ENCODE measurements around the gene GARIN5A.

- TF ChIP-seq CTCF (conservative IDR thresholded peaks at IDR 0.05; ENCODE audit: low read depth, low read length) (no peak), EZH2 (IDR thresholded peaks at IDR 0.05; ENCODE audit: borderline replicate concordance, low read depth, low read length, poor library complexity, severe bottlenecking) (no peak)
Observed at GRCh38 chr19:50468818-50469217, 7.8 kb downstream of the GARIN5A start.
